HEK293 (cell line): Measurements from ENCODE around the gene CLASP1.

Experiments
- GLIS1 ChIP-seq: fragments of 450-650 bp; formaldehyde crosslinking; IDR thresholded peaks from 2 replicates; pipeline ENCODE4 v1.5.1; 2016; ENCODE audit warnings: missing biosample characterization, missing genetic modification characterization
- YY1 ChIP-seq: fragments of 450-650 bp; formaldehyde crosslinking; IDR thresholded peaks from 2 replicates; pipeline ENCODE4 v1.5.1; 2018; ENCODE audit warnings: missing biosample characterization, missing genetic modification characterization
- ZFP3 ChIP-seq: fragments of 450-650 bp; formaldehyde crosslinking; IDR thresholded peaks from 2 replicates; pipeline ENCODE4 v1.5.1; 2016; ENCODE audit warnings: low read depth, missing biosample characterization, missing genetic modification characterization
- ZNF16 ChIP-seq: fragments of 450-650 bp; formaldehyde crosslinking; IDR thresholded peaks from 2 replicates; pipeline ENCODE4 v1.5.1; 2016; ENCODE audit warnings: low read depth, missing biosample characterization, missing genetic modification characterization
- ZNF423 ChIP-seq: fragments of 450-650 bp; formaldehyde crosslinking; IDR thresholded peaks from 2 replicates; pipeline ENCODE4 v1.5.1; 2016; ENCODE audit warnings: missing biosample characterization, missing genetic modification characterization
- ZNF777 ChIP-seq: fragments of 450-650 bp; formaldehyde crosslinking; IDR thresholded peaks from 2 replicates; pipeline ENCODE4 v1.5.1; 2017; ENCODE audit warnings: missing biosample characterization, missing genetic modification characterization, borderline replicate concordance
- TF ChIP-seq, protein P1 (sequence below): fragments of 450-650 bp; formaldehyde crosslinking; IDR thresholded peaks from 2 replicates; pipeline ENCODE4 v1.5.1; 2016; ENCODE audit warnings: missing biosample characterization, missing genetic modification characterization
- TF ChIP-seq, protein P2 (sequence below): fragments of 450-650 bp; formaldehyde crosslinking; IDR thresholded peaks from 2 replicates; pipeline ENCODE4 v1.5.1; 2016; ENCODE audit warnings: missing biosample characterization, missing genetic modification characterization
- TF ChIP-seq, protein P3 (sequence below): fragments of 450-650 bp; formaldehyde crosslinking; IDR thresholded peaks from 2 replicates; pipeline ENCODE4 v1.5.1; 2016; ENCODE audit warnings: missing biosample characterization, missing genetic modification characterization

DNA sequence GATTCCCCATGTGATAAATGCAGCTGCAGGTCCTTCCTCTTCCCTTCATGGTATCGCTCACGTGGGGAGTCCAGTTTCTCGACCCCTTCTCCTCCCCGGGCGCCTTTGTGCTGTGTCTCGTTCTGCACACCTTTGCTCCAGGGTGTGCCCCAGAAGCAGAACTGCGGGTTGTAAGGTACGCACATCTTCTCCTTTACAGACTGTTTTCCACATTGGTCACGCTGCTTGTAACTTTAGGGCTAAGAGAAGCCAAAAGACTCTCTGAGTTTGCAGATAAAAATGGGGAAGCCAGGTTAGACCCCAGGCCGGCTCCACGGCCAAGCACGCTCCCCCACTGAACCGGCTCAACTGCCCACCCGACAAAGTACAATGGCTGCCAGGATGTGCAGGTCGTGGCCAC, 318.3 kb downstream of the CLASP1 start:
- TF ChIP-seq GLIS1 (tag by site-specific recombination): no peak
- TF ChIP-seq, protein P1, sequence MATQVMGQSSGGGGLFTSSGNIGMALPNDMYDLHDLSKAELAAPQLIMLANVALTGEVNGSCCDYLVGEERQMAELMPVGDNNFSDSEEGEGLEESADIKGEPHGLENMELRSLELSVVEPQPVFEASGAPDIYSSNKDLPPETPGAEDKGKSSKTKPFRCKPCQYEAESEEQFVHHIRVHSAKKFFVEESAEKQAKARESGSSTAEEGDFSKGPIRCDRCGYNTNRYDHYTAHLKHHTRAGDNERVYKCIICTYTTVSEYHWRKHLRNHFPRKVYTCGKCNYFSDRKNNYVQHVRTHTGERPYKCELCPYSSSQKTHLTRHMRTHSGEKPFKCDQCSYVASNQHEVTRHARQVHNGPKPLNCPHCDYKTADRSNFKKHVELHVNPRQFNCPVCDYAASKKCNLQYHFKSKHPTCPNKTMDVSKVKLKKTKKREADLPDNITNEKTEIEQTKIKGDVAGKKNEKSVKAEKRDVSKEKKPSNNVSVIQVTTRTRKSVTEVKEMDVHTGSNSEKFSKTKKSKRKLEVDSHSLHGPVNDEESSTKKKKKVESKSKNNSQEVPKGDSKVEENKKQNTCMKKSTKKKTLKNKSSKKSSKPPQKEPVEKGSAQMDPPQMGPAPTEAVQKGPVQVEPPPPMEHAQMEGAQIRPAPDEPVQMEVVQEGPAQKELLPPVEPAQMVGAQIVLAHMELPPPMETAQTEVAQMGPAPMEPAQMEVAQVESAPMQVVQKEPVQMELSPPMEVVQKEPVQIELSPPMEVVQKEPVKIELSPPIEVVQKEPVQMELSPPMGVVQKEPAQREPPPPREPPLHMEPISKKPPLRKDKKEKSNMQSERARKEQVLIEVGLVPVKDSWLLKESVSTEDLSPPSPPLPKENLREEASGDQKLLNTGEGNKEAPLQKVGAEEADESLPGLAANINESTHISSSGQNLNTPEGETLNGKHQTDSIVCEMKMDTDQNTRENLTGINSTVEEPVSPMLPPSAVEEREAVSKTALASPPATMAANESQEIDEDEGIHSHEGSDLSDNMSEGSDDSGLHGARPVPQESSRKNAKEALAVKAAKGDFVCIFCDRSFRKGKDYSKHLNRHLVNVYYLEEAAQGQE (tag by site-specific recombination): no peak
- TF ChIP-seq, protein P2, sequence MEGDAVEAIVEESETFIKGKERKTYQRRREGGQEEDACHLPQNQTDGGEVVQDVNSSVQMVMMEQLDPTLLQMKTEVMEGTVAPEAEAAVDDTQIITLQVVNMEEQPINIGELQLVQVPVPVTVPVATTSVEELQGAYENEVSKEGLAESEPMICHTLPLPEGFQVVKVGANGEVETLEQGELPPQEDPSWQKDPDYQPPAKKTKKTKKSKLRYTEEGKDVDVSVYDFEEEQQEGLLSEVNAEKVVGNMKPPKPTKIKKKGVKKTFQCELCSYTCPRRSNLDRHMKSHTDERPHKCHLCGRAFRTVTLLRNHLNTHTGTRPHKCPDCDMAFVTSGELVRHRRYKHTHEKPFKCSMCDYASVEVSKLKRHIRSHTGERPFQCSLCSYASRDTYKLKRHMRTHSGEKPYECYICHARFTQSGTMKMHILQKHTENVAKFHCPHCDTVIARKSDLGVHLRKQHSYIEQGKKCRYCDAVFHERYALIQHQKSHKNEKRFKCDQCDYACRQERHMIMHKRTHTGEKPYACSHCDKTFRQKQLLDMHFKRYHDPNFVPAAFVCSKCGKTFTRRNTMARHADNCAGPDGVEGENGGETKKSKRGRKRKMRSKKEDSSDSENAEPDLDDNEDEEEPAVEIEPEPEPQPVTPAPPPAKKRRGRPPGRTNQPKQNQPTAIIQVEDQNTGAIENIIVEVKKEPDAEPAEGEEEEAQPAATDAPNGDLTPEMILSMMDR (tag by site-specific recombination): no peak
- TF ChIP-seq, protein P3, sequence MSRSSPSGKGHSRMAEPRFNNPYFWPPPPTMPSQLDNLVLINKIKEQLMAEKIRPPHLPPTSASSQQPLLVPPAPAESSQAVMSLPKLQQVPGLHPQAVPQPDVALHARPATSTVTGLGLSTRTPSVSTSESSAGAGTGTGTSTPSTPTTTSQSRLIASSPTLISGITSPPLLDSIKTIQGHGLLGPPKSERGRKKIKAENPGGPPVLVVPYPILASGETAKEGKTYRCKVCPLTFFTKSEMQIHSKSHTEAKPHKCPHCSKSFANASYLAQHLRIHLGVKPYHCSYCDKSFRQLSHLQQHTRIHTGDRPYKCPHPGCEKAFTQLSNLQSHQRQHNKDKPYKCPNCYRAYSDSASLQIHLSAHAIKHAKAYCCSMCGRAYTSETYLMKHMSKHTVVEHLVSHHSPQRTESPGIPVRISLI (tag by site-specific recombination): no peak
- no peak for TF ChIP-seq ZNF777 (tag by site-specific recombination)
- no peak for TF ChIP-seq ZNF423 (tag by site-specific recombination)
- TF ChIP-seq ZNF16 (tag by site-specific recombination): no peak
- no peak for TF ChIP-seq ZFP3 (tag by site-specific recombination)
- no peak for TF ChIP-seq YY1
